Fibroblast of pulmonary artery (primary cell): ENCODE data around the gene C1QL2.

ENCODE experiments used
- DNase-seq: peaks from one replicate; pipeline ENCODE4 v3.0.0-alpha.2; 2010; ENCODE audit warnings: low read depth
- H3K4me3 ChIP-seq: replicated peaks from 2 replicates; pipeline ENCODE4 v1.5.1; 2011; ENCODE audit warnings: low read depth, mild to moderate bottlenecking, control low read depth, low read length, moderate library complexity
- CTCF ChIP-seq: IDR thresholded peaks from 2 replicates; pipeline ENCODE4 v1.5.1; 2011; ENCODE audit warnings: mild to moderate bottlenecking, control low read depth, low read length, inconsistent platforms; ENCODE audit errors: missing control alignments

Gene C1QL2

DNA sequence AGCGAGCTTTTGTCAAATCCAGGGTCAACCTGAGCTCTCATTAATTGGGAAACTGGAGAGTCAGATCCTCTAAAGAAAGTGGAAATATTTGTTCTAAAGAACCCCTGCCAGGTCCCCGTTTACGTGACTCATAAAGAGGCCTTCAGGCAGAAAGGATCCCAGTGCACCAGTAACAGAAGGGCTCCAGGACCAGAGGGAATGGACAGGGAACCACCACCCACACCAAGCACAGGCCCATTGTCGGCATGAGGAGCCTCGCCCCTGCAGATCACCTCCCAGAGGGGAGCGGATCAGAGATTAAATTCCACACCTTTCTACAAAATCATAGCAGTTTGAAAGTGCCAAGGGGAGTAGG is 16.4 kb upstream of the C1QL2 start:
- no peak overlapping the region for H3K4me3 ChIP-seq
- no peak for DNase-seq
- no peak for TF ChIP-seq CTCF

GRCh38 chr2:119174216-119174992 is 15.9 kb upstream of the C1QL2 start:
- DNase-seq = peak; percentile 43
- TF ChIP-seq CTCF = peak; percentile 71
- no peak overlapping the region for H3K4me3 ChIP-seq

GRCh38 chr2:119173556-119174060 is 15.1 kb upstream of the C1QL2 start:
- TF ChIP-seq CTCF = no peak
- no peak for DNase-seq
- no peak overlapping the region for H3K4me3 ChIP-seq

GRCh38 chr2:119170504-119170903 is 12.0 kb upstream of the C1QL2 start:
- no peak for TF ChIP-seq CTCF
- H3K4me3 ChIP-seq = no peak overlapping the region
- no peak for DNase-seq

DNA sequence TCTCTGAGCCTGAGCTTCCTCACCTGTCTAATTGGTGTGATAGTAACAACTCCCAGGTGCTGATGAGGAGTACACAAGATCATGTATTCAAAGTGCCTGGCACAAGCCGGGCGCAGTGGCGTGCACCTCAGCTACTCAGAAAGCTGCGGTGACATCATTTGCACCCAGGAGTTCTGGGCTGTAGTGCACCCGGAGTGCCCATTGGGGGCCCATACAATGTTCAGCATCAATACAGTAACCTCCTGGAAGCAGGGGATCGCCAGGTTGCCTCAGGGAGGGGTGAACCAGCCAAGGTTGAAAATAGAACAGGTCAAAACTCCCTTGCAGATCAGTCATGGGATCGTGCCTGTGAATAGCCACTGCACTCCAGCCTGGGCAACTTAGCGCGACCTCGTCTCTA is 11.2 kb upstream of the C1QL2 start:
- H3K4me3 ChIP-seq = no peak overlapping the region
- TF ChIP-seq CTCF = no peak
- DNase-seq = no peak

- no peak for TF ChIP-seq CTCF
- DNase-seq = peak; percentile 39
- no peak overlapping the region for H3K4me3 ChIP-seq
These were observed 1.9 kb upstream of the C1QL2 start for GRCh38 chr2:119160361-119160990.
